Coronary artery (tissue), 2 donors: Measurements from ENCODE around the gene GANAB.
"Not testable (repeated sequence)": the region's sequence is repeated elsewhere in the genome, so short reads cannot be mapped to it uniquely, and the experiment has no call there.

Experiments
- DNase-seq: peaks from one replicate; pipeline ENCODE4 v3.0.0-alpha.2; 2017; ENCODE audit warnings: low spot score
- H3K27ac ChIP-seq, 2 donors: fragments of 200-600 bp; sonication (generic); one replicate each; pipeline ENCODE4 v1.5.1; 2016 to 2019
- H3K4me3 ChIP-seq: fragments of 200-600 bp; sonication (generic); 2 replicates; pipeline ENCODE4 v1.5.1; 2016; ENCODE audit warnings: mild to moderate bottlenecking, moderate library complexity
- CTCF ChIP-seq: fragments of 200-600 bp; sonication (generic); IDR thresholded peaks from one replicate; pipeline ENCODE4 v1.5.1; 2019; ENCODE audit warnings: antibody characterized with exemption

The GANAB gene

GRCh38 chr11:62682518-62682917 is 36.1 kb upstream of the GANAB start:
- H3K4me3 ChIP-seq, result no peak overlapping the region
- no peak for DNase-seq
- no peak for TF ChIP-seq CTCF
- no peak overlapping the region for H3K27ac ChIP-seq

- H3K27ac ChIP-seq, result peak overlapping the region in 1 of 2 donors; percentile 30
- no peak for DNase-seq
- no peak overlapping the region for H3K4me3 ChIP-seq
- no peak for TF ChIP-seq CTCF
Observed at GRCh38 chr11:62680825-62681240, 34.4 kb upstream of the GANAB start.

- Histone ChIP-seq H3K27ac (peak within 1 kb of the TSS; percentile 84 to 89), H3K4me3 (peak within 1 kb of the TSS; percentile 87)
- DNase-seq, result peak; percentile 95
- no peak for TF ChIP-seq CTCF
Observed at GRCh38 chr11:62678770-62679696, 32.6 kb upstream of the GANAB start, which contains the start of gene UBXN1. UBXN1 (minus strand) TSS chr11:62679073; CDS start chr11:62678923, 150 bp downstream.

DNA sequence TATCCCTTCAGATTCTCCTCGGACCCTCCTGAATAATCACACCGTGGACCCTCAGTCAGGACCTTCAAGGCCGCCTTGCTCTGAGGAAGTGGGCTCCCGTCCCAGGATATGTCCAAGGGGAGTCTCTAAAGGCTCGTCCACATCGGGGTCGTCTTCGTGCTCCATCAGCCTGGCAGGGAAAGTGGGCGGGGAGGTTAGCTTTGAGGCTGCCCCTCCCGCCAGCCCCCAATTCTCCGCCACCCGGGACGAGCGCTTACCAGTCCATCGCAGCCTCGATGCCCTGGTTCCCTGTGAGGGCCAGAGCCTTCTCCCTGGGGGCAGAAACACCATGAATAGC is 32.0 kb upstream of the GANAB start:
- Histone ChIP-seq H3K27ac (peak overlapping the region; percentile 84 to 89), H3K4me3 (peak overlapping the region; percentile 87)
- no peak for TF ChIP-seq CTCF
- DNase-seq, result no peak

- Histone ChIP-seq H3K27ac (no peak overlapping the region), H3K4me3 (peak overlapping the region; percentile 87)
- DNase-seq, result no peak
- TF ChIP-seq CTCF, result no peak
Observed at GRCh38 chr11:62677714-62678113, 31.3 kb upstream of the GANAB start.

DNA sequence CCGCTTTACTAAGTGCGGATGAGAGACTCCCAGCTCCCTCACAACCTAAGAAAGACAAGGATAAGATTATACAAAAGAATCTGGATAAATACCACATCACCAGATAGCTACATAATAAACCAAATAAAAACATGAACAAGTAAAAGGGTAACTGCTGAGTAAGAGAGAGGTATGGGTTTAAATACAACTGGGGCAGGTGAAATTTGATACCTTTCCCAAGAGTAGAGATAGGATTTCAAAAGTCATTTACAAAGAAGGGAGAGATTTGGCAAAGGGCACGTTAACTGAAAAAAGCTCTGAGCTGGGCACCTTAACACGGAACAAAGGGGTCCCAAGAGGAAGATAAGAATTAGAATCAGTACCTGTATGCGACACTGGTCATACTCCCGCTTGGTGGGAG is 30.7 kb upstream of the GANAB start:
- no peak for TF ChIP-seq CTCF
- no peak for DNase-seq
- H3K4me3 ChIP-seq, result no peak overlapping the region
- no peak overlapping the region for H3K27ac ChIP-seq

GRCh38 chr11:62676698-62677097 is 30.3 kb upstream of the GANAB start:
- Histone ChIP-seq H3K27ac (no peak overlapping the region), H3K4me3 (no peak overlapping the region)
- DNase-seq, result no peak
- no peak for TF ChIP-seq CTCF

DNA sequence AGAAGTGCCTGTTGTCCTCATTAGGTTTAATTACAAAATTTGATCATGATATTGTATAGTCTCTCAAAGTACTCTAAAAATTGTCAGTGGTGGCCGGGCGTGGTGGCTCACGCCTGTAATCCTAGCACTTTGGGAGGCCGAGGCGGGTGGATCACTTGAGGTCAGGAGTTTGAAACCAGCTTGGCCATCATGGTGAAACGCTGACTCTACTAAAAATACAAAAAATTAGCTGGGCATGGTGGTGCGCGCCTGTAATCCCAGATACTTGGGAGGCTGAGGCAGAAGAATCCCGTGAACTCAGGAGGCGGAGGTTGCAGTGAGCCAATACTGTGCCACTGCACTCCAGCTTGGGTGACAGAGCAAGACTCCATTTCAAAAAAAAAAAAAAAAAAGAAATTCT is 29.0 kb upstream of the GANAB start:
- H3K27ac ChIP-seq, DNase-seq, H3K4me3 ChIP-seq: not testable (repeated sequence)
